GM12878 (cell line): ENCODE data around the gene ETV6. TPM values are rescaled to one million over a fixed set of nuclear protein-coding genes. Genes with fewer than 3 reads are reported as not detected.
A peak's percentile ranks its signal among the peaks of the same experiment; 100 is the strongest.

Experiments
- ATF7 ChIP-seq: fragments of 450-650 bp; IDR thresholded peaks from 2 replicates; pipeline ENCODE4 v1.6.1; 2016; ENCODE audit warnings: low read depth, mild to moderate bottlenecking
- EED ChIP-seq: sonication (generic); IDR thresholded peaks from 2 replicates; pipeline ENCODE4 v1.6.1; 2016; ENCODE audit warnings: antibody characterized with exemption, low read depth
- FOXM1 ChIP-seq: IDR thresholded peaks from 2 replicates; pipeline ENCODE4 v1.6.1; 2012; ENCODE audit warnings: low read depth, mild to moderate bottlenecking, inconsistent platforms, low read length, moderate library complexity
- HDGF ChIP-seq: fragments of 450-650 bp; IDR thresholded peaks from 2 replicates; pipeline ENCODE4 v1.6.1; 2016; ENCODE audit warnings: antibody characterized with exemption
- LARP7 ChIP-seq: fragments of 450-650 bp; IDR thresholded peaks from 2 replicates; pipeline ENCODE4 v1.6.1; 2017; ENCODE audit warnings: mild to moderate bottlenecking
- MTA3 ChIP-seq: IDR thresholded peaks from 2 replicates; pipeline ENCODE4 v1.6.1; 2012; ENCODE audit warnings: low read length, inconsistent platforms, borderline replicate concordance
- MXI1 ChIP-seq: fragments of 150-350 bp; IDR thresholded peaks from 2 replicates; pipeline ENCODE4 v1.6.1; 2011; ENCODE audit warnings: low read depth, mild to moderate bottlenecking, inconsistent platforms, low read length, improper control_type of control experiment
- NFIC ChIP-seq: IDR thresholded peaks from 2 replicates; pipeline ENCODE4 v1.6.1; 2012; ENCODE audit warnings: low read depth, mild to moderate bottlenecking, inconsistent platforms, low read length, moderate library complexity
- NR2F1 ChIP-seq: fragments of 450-650 bp; conservative IDR thresholded peaks from 2 replicates; pipeline ENCODE4 v1.6.1; 2017; ENCODE audit warnings: mild to moderate bottlenecking
- PAX5 ChIP-seq: IDR thresholded peaks from 2 replicates; pipeline ENCODE4 v1.6.1; 2011; ENCODE audit warnings: low read depth, low read length, borderline replicate concordance
- POLR2AphosphoS2 ChIP-seq: IDR thresholded peaks from 2 replicates; pipeline ENCODE4 v1.6.1; 2011; ENCODE audit warnings: low read depth, mild to moderate bottlenecking, low read length, improper control_type of control experiment, moderate library complexity
- RAD21 ChIP-seq: IDR thresholded peaks from 2 replicates; pipeline ENCODE4 v1.6.1; 2011; ENCODE audit warnings: mild to moderate bottlenecking, low read depth, low read length, moderate library complexity; ENCODE audit not compliant: insufficient read depth
- RAD51 ChIP-seq: fragments of 450-650 bp; IDR thresholded peaks from 2 replicates; pipeline ENCODE4 v1.6.1; 2016; ENCODE audit warnings: moderate library complexity, mild to moderate bottlenecking, inconsistent platforms
- RELA ChIP-seq: fragments of 450-650 bp; IDR thresholded peaks from 2 replicates; pipeline ENCODE4 v1.8.0; 2014; ENCODE audit warnings: borderline replicate concordance; ENCODE audit not compliant: partially characterized antibody
- SIN3A ChIP-seq: IDR thresholded peaks from 2 replicates; pipeline ENCODE4 v1.6.1; 2012; ENCODE audit warnings: low read depth, low read length, improper control_type of control experiment
- SKIL ChIP-seq: fragments of 450-650 bp; IDR thresholded peaks from 2 replicates; pipeline ENCODE4 v1.6.1; 2017; ENCODE audit warnings: mild to moderate bottlenecking, low read depth, inconsistent platforms; ENCODE audit not compliant: poor library complexity, severe bottlenecking
- SMAD5 ChIP-seq: IDR thresholded peaks from 2 replicates; pipeline ENCODE4 v1.6.1; 2016; ENCODE audit warnings: antibody characterized with exemption, low read depth
- TARDBP ChIP-seq: IDR thresholded peaks from 2 replicates; pipeline ENCODE4 v1.6.1; 2016; ENCODE audit warnings: borderline replicate concordance
- TCF12 ChIP-seq: IDR thresholded peaks from 2 replicates; pipeline ENCODE4 v1.6.1; 2011; ENCODE audit warnings: low read depth, mild to moderate bottlenecking, low read length
- ZNF384 ChIP-seq: IDR thresholded peaks from 2 replicates; pipeline ENCODE4 v1.6.1; 2012; ENCODE audit warnings: low read depth, mild to moderate bottlenecking, low read length, improper control_type of control experiment, borderline replicate concordance
- ZNF687 ChIP-seq: fragments of 450-650 bp; IDR thresholded peaks from 2 replicates; pipeline ENCODE4 v1.6.1; 2017; ENCODE audit warnings: mild to moderate bottlenecking, moderate library complexity
- polyA plus RNA-seq, 11 experiments: library from polyadenylated mRNA; depleted of rRNA in 4 of 11; unstranded in 6 of 11; stranded (reverse) in 5 of 11; fragments of >200 nt; fragmentation: Nextera tagmentation in 4 of 11; fragmentation: Illumina TruSeq in 1 of 11; extraction: Ambion mirVana in 4 of 11; extraction: Trizol in 1 of 11; gene quantifications; 1 replicate in 1 of 11; 2 replicates in 10 of 11; pipeline versions ENCODE4 v1.2.1 to v1.2.3, GENCODE V29; 2011 to 2016; ENCODE audit warnings: inconsistent platforms in 2 of 11, missing spikeins in 2 of 11, low read depth in 1 of 11
- total RNA-seq, 4 experiments: library from RNA; depleted of rRNA in 3 of 4; stranded (reverse); fragments of >200 nt in 3 of 4; fragmentation: Illumina TruSeq in 1 of 4; extraction: Trizol in 1 of 4; gene quantifications; 2 replicates each; pipeline versions ENCODE4 v1.2.1 to v1.2.3, GENCODE V29; 2013 to 2021

Gene ETV6
- total and polyA plus RNA-seq, 10 of the 15 experiments (the other 5 are each of a cell fraction or from before 2014, with no cell fraction given), result 6.6 to 74.8 (median 24.6) TPM

- TF ChIP-seq EED (peak; percentile 55; the same call in 1 of the 2 replicates), TARDBP (no peak), RAD51 (no peak), TCF12 (no peak), SMAD5 (no peak), MXI1 (no peak), RELA (no peak), NFIC (peak; percentile 49; the same call in 1 of the 2 replicates), FOXM1 (peak; percentile 55; the same call in 1 of the 2 replicates), ZNF384 (no peak), SIN3A (no peak), HDGF (no peak), MTA3 (0 out of 2 replicates have a peak, but pooled peaks have one; percentile 60), LARP7 (no peak), RAD21 (no peak), SKIL (peak; percentile 33), POLR2AphosphoS2 (no peak), PAX5 (no peak), ZNF687 (peak; percentile 87), ATF7 (no peak), NR2F1 (0 out of 2 replicates have a peak, but pooled peaks have one; percentile 59)
Measured at GRCh38 chr12:11722578-11723138, 73.2 kb downstream of the ETV6 start (continued).
